HG03175 (cell line): ENCODE results near the gene ZFP28.

Experiments
- ATAC-seq: cut with Tn5 transposase; IDR thresholded peaks from one replicate; pipeline ENCODE4 v1.9.1; 2021; ENCODE audit warnings: mild to moderate bottlenecking, moderate library complexity; ENCODE audit not compliant: unreplicated experiment

ZFP28 gene

DNA sequence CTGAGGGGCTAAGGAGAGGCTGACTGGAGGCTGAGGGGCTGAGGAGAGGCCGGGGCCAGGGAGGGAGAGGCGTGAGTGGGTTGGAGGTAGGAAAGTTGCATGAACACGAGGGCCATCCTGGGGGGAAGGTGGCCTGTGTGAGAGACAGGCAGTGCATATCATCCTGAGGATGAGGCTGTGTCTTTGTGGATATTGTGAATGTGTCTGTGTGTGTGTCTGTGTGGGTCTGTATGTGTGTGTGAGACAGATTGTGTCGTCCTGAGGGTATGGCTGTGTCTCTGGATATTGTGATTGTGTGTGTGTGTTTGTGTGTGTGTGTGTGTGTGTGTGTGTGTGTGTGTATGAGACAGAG, 56.8 kb downstream of the ZFP28 start:
- ATAC-seq = no peak

DNA sequence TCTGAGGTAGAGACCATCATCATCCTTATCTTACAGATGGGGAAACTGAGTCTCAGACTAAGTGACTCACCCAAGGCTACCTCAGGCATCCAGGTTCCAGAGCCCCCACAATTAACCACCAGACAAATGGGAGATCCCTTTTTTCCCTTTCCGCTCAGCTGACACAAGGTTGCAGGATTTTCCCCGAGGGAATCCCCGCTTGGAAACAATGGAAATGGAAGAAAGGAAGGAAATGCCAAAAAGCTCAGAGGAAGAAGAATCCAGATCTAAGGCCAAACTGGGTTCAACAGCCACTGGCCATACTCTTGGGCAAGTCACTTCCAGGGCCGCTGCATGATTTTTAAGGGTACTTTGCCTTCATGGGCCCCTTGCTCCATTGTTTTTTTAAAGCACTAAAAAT, 57.9 kb downstream of the ZFP28 start:
- no peak for ATAC-seq

DNA sequence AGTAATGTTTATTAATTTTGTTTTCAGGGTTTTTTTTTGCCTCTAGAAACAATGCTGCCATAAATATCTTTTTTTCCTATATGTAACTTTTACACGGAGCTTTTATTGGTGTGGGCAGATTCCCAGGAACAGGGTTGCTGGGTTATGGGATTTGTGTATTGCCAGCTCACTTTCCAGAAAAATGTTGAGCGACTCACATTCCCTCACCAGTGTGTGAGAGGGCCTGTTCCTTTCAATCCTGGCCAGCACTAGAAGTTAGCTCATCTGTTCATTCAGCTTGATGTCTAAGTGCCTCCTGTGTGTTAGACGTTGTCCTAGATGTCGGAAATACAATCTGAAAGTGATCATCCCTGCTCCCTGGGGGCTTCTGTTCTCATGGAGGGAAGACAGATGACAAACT, 58.9 kb downstream of the ZFP28 start:
- ATAC-seq = no peak

DNA sequence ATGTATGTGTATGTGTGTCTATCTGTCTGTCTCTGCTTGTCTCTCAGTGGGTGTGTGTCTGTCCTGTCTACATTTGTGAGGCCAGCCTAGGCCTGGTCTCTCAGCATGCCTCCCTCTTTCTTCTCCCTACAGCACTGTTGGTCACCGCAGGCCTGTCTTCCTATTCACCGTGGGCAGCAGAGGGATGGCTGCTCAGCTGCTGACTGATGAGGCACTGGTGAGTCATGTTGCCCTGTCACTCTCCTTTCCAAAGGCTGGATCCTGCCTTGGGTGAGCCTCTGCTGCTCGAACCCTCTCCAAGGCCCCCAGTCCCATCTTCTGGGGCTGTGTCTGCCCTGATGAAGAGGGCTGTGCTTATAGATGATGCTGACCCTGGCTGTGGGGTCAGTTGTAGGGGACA, 62.6 kb downstream of the ZFP28 start:
- no peak for ATAC-seq

DNA sequence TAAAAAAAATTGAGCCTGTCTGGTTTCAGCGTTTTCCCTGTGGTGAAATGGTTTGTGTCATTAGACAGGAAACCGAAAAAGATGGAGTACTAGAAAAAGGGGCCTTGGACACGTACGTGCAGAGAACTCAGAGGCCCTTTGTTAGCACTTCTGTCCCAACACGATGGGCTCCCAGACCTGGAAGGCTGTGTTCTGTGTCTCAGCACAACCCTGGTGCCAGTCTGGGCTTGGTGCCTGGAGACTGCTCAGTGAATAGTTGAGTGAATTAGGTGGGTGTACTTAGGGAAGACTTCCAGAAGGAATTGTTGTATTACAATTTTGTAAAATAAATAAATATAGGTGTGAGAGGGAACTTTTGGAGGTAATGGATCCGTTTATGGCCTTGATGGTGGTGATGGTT, 65.1 kb downstream of the ZFP28 start:
- no peak for ATAC-seq
